Camera-type eye (tissue), 1 donor: Measurements from ENCODE around the gene TBC1D2. TPM values are rescaled to one million over a fixed set of nuclear protein-coding genes. Genes with fewer than 3 reads are reported as not detected.

Source experiments
- total RNA-seq: library from RNA; depleted of rRNA; stranded (reverse); fragments of >200 nt; gene quantifications from one replicate; pipeline ENCODE4 v1.2.3, GENCODE V29; 2014

Gene TBC1D2, protein sequence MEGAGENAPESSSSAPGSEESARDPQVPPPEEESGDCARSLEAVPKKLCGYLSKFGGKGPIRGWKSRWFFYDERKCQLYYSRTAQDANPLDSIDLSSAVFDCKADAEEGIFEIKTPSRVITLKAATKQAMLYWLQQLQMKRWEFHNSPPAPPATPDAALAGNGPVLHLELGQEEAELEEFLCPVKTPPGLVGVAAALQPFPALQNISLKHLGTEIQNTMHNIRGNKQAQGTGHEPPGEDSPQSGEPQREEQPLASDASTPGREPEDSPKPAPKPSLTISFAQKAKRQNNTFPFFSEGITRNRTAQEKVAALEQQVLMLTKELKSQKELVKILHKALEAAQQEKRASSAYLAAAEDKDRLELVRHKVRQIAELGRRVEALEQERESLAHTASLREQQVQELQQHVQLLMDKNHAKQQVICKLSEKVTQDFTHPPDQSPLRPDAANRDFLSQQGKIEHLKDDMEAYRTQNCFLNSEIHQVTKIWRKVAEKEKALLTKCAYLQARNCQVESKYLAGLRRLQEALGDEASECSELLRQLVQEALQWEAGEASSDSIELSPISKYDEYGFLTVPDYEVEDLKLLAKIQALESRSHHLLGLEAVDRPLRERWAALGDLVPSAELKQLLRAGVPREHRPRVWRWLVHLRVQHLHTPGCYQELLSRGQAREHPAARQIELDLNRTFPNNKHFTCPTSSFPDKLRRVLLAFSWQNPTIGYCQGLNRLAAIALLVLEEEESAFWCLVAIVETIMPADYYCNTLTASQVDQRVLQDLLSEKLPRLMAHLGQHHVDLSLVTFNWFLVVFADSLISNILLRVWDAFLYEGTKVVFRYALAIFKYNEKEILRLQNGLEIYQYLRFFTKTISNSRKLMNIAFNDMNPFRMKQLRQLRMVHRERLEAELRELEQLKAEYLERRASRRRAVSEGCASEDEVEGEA
- total RNA-seq = 8.2 TPM

DNA sequence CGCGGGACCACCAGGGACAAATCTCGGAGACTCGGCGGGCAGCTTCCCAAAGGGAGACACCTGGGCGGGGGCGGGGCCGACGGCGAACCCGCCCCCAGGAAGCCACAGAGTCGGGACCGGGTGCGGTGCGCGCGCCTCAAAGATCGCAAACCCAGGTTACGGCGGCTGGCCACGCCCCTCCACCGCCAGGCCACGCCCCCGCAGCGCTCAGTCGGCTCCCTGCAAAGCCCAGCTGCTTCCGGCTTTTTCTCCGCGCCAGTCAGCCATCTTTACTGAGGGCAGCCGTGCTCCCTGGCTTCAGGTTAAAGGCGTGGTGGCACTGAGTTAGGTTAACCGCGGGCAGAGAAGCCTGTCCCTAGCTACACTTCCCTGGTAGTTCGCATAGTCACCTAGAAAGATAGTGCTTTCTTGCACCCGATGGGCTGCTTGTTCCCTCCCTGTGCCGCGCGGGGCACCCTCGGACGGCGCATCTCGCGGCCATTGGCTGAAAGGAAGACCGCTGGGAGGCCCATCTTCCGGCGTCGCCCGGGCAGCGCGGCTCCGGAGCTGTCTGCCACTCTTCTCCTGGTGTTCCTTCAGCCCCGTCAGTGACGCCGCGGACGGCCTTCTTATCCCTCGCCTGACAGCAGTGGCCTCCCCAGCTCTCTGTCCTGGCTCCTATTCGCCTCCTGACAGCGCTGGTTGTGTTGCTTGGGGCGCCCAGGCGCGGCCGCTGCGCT, at the start of gene TBC1D2:
Gene TBC1D2, minus strand, starts transcription at position 72 of the 719 bp plus-strand sequence. CDS start 108 bp downstream, outside the sequence.

DNA sequence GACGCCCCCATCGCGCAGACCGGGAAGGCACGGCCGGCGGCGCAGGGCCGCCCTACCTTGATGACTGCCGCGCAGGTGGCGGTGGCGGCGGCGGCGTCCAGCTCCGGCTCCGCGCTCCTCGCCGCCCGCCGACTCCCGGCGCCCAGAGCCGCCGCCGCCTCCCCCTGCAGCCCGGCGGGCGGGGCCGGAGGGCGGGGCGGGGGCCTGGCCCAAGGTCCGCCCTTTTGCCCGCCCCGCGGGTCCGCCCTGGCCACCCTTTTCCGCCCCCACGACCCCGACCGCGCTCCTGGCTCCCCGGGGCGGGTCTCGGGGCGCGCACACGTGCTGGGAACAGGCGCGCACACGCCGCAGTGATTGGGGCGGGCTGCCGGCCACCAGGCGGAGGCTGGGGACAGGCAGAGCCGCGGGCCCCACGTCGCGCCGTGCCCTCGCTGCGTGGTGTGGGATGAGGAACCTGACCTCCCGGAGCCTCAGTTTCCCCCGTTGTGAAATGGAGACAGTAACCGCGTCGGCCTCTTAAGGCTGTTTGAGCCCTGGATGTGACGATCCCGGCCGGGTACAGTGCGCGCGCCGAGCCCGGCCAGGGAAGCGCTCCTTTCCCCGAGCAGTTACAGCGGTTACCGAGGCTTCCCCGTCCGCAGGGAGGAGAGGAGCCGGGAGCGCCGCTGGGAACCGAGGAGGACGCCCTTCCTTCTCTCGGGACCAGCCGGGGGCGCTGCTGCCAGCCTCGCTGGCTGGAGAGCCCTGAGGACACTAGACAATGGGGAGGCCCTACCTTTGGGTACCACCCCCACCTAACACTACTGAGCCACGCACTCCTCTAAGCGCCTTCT, 62.7 kb downstream of the TBC1D2 start, which contains the start of gene CORO2A:
Gene CORO2A, minus strand, starts transcription at position 135 of the 833 bp plus-strand sequence. CDS start 34,977 bp downstream, outside the sequence.

Other genes starting within 250 kb of the TBC1D2 start
- 26.4 TPM for gene NANS, start 198.9 kb downstream of the TBC1D2 start, total RNA-seq
- 4.4 TPM for gene TRIM14, start 136.4 kb downstream of the TBC1D2 start, total RNA-seq
- gene CORO2A, start 63.0 kb downstream of the TBC1D2 start, total RNA-seq = 5.3 TPM